Mucosa of descending colon (tissue), 3 donors: ENCODE results near the gene DMWD. TPM values are rescaled to one million over a fixed set of nuclear protein-coding genes. Genes with fewer than 3 reads are reported as not detected.
A peak's percentile ranks its signal among the peaks of the same experiment; 100 is the strongest.

Experiments used
- ATAC-seq: fragments of 200-7000 bp; cut with Tn5 transposase; one replicate; pipeline ENCODE4 v1.9.1; 2020; ENCODE audit warnings: mild to moderate bottlenecking, moderate library complexity
- DNase-seq, 3 donors: peaks; one replicate each; pipeline ENCODE4 v3.0.0-alpha.2; 2020
- H3K36me3 ChIP-seq: fragments of 200-600 bp; one replicate; pipeline ENCODE4 v1.8.0; 2021; ENCODE audit warnings: low read depth, mild to moderate bottlenecking
- H3K4me1 ChIP-seq: fragments of 200-600 bp; one replicate; pipeline ENCODE4 v1.8.0; 2021; ENCODE audit warnings: low read depth, mild to moderate bottlenecking
- H3K4me3 ChIP-seq: fragments of 200-600 bp; one replicate; pipeline ENCODE4 v1.8.0; 2021; ENCODE audit warnings: mild to moderate bottlenecking
- H3K9me3 ChIP-seq: fragments of 200-600 bp; one replicate; pipeline ENCODE4 v1.8.0; 2021; ENCODE audit warnings: mild to moderate bottlenecking
- intact Hi-C, 2 donors: fragments of 100-400 bp; cut with DNase I in 1 of 2; cut with micrococcal nuclease in 1 of 2; formaldehyde crosslinking; loops; one replicate each; pipeline versions ENCODE4 v1.11.0 to v1.11.1; 2022; cut with DNase I, micrococcal nuclease
- total RNA-seq, 3 donors: library from RNA; stranded (reverse); fragmentation: NEBNext Ultra II Directional in 2 of 3; extraction: Animal tissue kit (Norgen Biotek cat#: 25700) in 2 of 3; gene quantifications; one replicate each; pipeline versions ENCODE4 v1.2.1 to v1.2.4, GENCODE V29; 2021 to 2023
- TF ChIP-seq, protein P1 (sequence below): fragments of 200-600 bp; IDR thresholded peaks from one replicate; pipeline ENCODE4 v1.8.0; 2022; ENCODE audit warnings: antibody characterized with exemption, mild to moderate bottlenecking
- donor health status: DM: no; HTN: no; CAD: no; lungs with moderate emphysema.
- donor health status: DM: no; HTN: no; CAD: no.
- donor health status: DM: no; HTN: yes; CAD: no.

The DMWD gene
- total RNA-seq, 3 donors from 2014 or later: 33.2 to 67.1 (median 43.7) TPM

DNA sequence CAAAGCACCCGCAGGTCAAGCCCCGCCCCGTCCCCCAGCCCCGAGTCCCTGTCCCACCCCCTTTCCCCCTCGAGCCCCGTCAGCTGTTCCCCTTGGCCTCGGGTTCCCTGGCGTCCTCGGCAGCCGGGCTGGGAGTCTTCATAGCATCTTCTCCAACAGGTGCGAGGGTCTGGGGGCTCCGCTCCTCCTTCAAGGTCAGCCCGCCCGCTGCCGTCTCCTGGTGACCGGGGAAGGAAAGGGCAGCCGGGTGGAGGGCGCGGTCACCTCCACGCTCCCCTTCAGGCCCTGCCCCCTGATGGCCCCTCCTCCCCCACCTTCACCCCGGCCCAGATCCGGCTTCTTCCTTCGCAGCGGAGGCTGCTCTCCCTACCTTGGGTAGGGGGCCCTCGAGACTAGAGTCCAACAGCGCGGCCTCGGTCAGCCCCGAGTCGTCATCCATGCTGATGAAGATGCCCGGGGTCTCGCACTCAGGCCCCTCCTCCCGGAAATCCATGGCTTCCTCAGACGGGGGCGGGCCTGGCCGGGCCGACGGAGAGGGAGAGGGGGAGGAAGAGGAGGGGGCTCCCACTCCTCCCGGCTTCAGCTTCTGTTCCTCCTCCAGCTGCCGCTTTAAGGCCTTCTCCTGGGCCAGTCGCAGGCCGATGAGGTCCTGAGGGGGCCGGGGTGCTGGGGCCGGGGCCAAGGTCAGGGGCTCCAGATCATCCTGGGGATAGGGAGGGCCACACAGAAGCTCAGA lies 23.0 kb upstream of the DMWD start:
- H3K9me3 ChIP-seq: no peaks in the 10 kb centered on the region
- no peak overlapping the region for H3K4me3 ChIP-seq
- ATAC-seq: no peak
- TF ChIP-seq, protein P1, sequence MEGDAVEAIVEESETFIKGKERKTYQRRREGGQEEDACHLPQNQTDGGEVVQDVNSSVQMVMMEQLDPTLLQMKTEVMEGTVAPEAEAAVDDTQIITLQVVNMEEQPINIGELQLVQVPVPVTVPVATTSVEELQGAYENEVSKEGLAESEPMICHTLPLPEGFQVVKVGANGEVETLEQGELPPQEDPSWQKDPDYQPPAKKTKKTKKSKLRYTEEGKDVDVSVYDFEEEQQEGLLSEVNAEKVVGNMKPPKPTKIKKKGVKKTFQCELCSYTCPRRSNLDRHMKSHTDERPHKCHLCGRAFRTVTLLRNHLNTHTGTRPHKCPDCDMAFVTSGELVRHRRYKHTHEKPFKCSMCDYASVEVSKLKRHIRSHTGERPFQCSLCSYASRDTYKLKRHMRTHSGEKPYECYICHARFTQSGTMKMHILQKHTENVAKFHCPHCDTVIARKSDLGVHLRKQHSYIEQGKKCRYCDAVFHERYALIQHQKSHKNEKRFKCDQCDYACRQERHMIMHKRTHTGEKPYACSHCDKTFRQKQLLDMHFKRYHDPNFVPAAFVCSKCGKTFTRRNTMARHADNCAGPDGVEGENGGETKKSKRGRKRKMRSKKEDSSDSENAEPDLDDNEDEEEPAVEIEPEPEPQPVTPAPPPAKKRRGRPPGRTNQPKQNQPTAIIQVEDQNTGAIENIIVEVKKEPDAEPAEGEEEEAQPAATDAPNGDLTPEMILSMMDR: no peak
- intact Hi-C loops: no loop called here
- peak in 1 of 3 donors; percentile 34 for DNase-seq
- H3K36me3 ChIP-seq: no peaks in the 10 kb centered on the region
- peaks cover 3% of the 10 kb centered on the region for H3K4me1 ChIP-seq

DNA sequence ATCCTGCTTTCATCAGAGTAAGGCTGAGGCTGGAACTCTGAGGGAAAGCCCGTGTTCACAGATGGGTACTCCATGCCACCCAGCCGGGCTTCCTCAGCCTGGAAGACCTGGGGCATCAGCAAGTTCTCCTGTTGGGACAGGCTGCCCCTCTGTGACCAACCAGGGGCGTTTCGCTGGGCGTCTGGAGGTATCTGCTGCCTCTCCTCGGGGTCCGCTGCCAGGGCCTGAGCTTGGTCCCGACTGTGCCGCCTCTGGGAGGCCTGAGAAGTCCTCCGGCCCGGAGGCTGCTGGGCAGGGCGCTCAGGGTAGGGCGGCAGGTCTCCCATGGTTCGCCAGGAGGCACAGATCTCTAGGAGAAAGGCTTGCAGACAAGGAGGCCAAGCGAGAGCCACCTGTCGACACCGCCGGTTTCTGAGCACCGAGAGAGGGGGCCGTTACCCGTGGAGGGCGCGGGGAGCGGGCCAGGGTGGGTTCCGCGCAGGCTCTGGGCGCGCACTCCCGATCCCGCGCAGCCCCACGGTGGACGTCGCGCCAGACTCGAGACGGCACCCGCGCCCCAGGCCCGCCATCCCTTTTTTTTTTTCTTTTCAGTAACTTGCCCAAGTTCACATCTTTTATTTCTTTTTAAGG lies 22.3 kb upstream of the DMWD start, which contains the start of gene RSPH6A:
RSPH6A (minus strand) TSS at position 458 of the 630 bp plus-strand sequence; CDS start at position 326, 132 bp downstream.
- intact Hi-C loops: no loop called here
- Histone ChIP-seq H3K36me3 (no peaks in the 10 kb centered on the region), H3K4me3 (no peak within 1 kb of the TSS), H3K4me1 (peaks cover 3% of the 10 kb centered on the region), H3K9me3 (no peaks in the 10 kb centered on the region)
- DNase-seq (no peak), ATAC-seq (no peak)
- TF ChIP-seq, protein P1: no peak

DNA sequence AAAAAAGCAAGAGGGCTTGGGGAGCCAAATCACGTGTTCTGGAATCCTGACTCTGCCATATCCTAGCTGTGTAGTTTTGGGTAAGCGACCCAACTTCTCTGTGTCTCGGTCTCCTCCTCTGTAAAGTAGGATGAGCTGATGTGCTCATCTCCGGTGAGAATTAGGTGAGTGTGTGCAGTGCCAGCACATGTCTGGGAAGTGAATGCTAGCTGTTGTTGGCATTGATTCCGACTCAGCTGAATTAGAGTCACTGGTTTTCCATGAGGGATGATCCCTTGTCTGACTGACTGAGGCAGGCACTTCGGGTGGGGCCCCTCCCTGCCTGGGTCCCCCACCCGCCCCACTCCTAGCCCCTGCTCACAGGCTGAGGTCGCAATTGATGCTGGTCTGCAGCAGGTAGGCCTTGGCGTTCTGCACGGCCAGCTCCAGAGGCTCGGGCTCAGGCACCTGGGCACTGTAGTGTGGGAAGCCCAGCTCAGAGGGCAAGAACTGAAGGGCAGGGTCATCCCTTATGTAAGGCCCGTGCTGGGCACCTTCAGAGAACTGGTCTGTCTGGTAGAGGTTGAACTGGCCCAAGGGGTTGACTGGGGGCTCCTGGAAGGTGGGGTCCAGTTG lies 21.6 kb upstream of the DMWD start:
- Histone ChIP-seq H3K36me3 (no peaks in the 10 kb centered on the region), H3K9me3 (no peaks in the 10 kb centered on the region), H3K4me3 (no peak overlapping the region), H3K4me1 (peaks cover 3% of the 10 kb centered on the region)
- ATAC-seq (no peak), DNase-seq (no peak)
- TF ChIP-seq, protein P1: no peak
- intact Hi-C loops: no loop called here

DNA sequence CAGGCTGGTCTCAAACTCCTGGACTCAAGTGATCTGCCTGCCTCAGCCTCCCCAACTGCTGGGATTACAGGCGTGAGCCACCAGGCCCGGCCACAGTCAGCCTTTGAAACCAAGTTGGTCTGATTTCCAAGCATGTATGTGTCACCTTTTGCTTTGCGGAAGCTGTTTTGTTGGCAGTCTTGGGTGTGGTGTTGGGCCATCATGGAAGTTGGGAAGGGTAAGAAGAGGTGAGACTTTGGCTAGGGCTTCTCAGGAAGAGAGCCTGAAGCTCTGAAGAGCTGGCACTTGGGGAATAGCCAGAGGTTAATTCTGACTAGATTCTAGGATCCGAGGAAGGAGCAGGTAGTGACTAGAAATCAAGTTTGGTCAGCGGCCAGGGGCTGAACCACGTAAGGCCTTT lies 19.7 kb upstream of the DMWD start:
- intact Hi-C loops: no loop called here
- Histone ChIP-seq H3K9me3 (no peaks in the 10 kb centered on the region), H3K4me3 (no peak overlapping the region), H3K36me3 (no peaks in the 10 kb centered on the region), H3K4me1 (peaks cover 3% of the 10 kb centered on the region)
- DNase-seq (no peak), ATAC-seq (no peak)
- TF ChIP-seq, protein P1: no peak

DNA sequence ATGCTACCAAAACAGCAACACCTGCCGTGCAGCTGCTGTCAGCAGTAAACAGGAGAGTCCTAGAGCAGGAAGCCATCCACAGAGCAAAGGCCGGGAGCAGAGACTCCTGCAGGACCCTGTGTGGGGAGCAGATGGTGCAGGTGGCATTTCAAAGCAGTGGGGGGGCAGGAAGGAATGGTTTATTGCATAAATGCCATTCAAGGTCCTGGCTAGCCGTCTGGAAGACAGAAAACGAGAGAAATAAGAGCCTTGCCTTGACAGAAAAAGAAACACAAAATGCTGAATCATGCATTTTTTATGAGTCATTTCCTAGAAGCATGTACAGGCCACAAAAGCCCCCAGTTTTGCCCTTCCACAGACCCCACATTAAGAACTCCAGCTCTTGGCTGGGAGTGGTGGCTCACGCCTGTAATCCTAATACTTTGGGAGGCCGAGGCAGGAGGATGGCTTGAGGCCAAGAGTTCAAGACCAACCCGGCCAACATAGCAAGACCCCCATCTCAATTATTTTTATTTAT lies 17.1 kb upstream of the DMWD start:
- TF ChIP-seq, protein P1: no peak
- no peaks in the 10 kb centered on the region for H3K4me1 ChIP-seq
- no peaks in the 10 kb centered on the region for H3K36me3 ChIP-seq
- no peaks in the 10 kb centered on the region for H3K9me3 ChIP-seq
- DNase-seq (peak in 1 of 3 donors; percentile 31), ATAC-seq (peak; percentile 78)
- H3K4me3 ChIP-seq: no peak overlapping the region
- intact Hi-C loops: no loop called here
